ENCODE results near the gene LHX6. TPM values are rescaled to one million over a fixed set of nuclear protein-coding genes. Genes with fewer than 3 reads are reported as not detected.

Gene LHX6
- total RNA-seq, 1 experiment from 2014 or later: 4.1 TPM

DNA sequence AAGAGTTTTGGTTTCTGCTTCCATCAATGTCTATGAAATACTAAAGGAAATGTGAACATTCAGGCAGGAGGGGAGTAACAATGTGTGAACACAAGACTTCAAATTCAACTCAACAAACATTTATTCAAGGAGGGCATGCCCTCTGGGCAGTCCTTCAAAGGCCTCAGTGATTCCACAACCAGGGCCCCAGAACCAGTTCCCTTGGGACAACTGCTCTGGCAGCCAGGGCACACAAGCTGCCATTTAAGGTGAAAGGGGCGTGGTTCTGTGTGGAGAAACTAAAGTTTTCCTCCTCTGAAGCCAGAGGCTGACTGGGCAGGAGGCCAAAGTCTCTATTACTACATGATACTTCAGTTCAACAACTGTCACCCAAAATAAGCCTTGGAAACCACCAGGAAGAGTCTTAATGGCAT is 32.7 kb upstream of the LHX6 start:
- ChIA-PET CTCF (no interaction called here), POLR2A (no interaction called here), RAD21 (ENCODE audit: low non-redundant PET in 1 of 2, low total read pairs in 2 of 2, uncharacterized antibody in 2 of 2, unreplicated experiment in 2 of 2) (no interaction called here)
- Histone ChIP-seq H3K79me2 (ENCODE audit: insufficient read depth, low read length) (peaks cover 82% of the 10 kb centered on the region), H2AFZ (ENCODE audit: low read depth, low read length, poor library complexity, severe bottlenecking) (no peak overlapping the region), H3K9ac (ENCODE audit: low read length) (no peak overlapping the region), H3K27me3 (ENCODE audit: insufficient read depth, low read length) (no peaks in the 10 kb centered on the region), H4K20me1 (ENCODE audit: insufficient read depth) (no peaks in the 10 kb centered on the region), H3K9me2 (ENCODE audit: insufficient read depth) (no peaks in the 10 kb centered on the region), H3K4me1 (ENCODE audit: control insufficient read depth in 1 of 2, insufficient read depth in 2 of 2, low read length in 2 of 2) (peaks cover 6 to 20% of the 10 kb centered on the region in 2 experiments), H3K27ac (ENCODE audit: low read depth, low read length) (no peak overlapping the region), H3K4me3 (replicated peaks in 1 of 2; ENCODE audit: low read depth in 1 of 2, low read length in 2 of 2) (no peak overlapping the region), H3K4me2 (ENCODE audit: low read length) (no peak overlapping the region), H3K9me3 (ENCODE audit: control insufficient read depth in 1 of 2, insufficient read depth in 1 of 2, low read depth in 1 of 2, low read length in 2 of 2) (no peaks in the 10 kb centered on the region), H3K36me3 (ENCODE audit: control insufficient read depth in 1 of 2, insufficient read depth in 2 of 2, low read length in 2 of 2) (peaks cover 12 to 24% of the 10 kb centered on the region in 2 experiments; a peak in 3 of 4 replicates)
- DNase-seq (ENCODE audit: low read depth, low spot score) (no peak), ATAC-seq (no peak)
- BruUV-seq (replicated peaks): no TSS peak
- intact Hi-C loops (cut with micrococcal nuclease): no loop called here
- TF ChIP-seq CEBPB (IDR thresholded peaks at IDR 0.05; ENCODE audit: low read depth): no peak
- no peak for TF ChIP-seq YY1 (IDR thresholded peaks at IDR 0.05; ENCODE audit: extremely low read depth, insufficient replicate concordance, low read depth, low read length)
- TF ChIP-seq EGR1 (IDR thresholded peaks at IDR 0.05; ENCODE audit: low read depth): no peak
- TF ChIP-seq SRF (IDR thresholded peaks at IDR 0.05; ENCODE audit: low read depth): peak; percentile 34; the same call in 1 of the 2 replicates
- TF ChIP-seq RAD21 (IDR thresholded peaks at IDR 0.05; ENCODE audit: low read depth): no peak
- TF ChIP-seq EZH2 (IDR thresholded peaks at IDR 0.05): no peak
- TF ChIP-seq SIN3A (IDR thresholded peaks at IDR 0.05; ENCODE audit: low read depth): no peak
- TF ChIP-seq TCF7L2 (IDR thresholded peaks at IDR 0.05; ENCODE audit: borderline replicate concordance, extremely low read depth, insufficient read depth, insufficient read length): no peak

DNA sequence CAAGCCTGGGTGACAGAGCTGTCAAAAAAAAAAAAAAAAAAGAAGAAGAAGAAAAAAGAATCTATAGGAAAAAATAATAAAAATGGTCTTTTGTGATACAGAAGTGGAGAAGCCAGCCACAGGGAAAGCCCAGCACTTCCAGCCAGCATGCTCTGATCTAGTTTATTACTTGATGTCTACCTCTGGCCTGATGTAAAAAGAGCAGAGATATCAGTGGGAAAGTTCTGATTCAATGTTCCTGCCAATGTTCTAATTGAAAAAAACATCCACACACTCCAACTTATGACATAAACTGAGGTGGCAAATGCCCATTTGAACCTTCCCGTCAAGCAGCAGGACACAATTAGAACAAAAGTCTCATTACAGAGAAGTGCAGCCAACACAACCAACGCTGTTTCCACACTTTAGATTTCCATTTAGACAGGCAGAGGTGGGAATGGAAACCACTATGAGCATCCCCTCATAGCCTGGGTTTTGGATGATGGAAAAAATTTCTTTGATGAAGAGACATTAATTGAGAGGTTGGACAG is 30.2 kb upstream of the LHX6 start:
- H4K20me1 ChIP-seq (ENCODE audit: insufficient read depth): no peaks in the 10 kb centered on the region
- TF ChIP-seq ELF1 (IDR thresholded peaks at IDR 0.05; ENCODE audit: borderline replicate concordance, low read depth) (no peak), POLR2A (IDR thresholded peaks at IDR 0.05; ENCODE audit: borderline replicate concordance, extremely low read depth, insufficient read depth, insufficient read length) (no peak), ZNF274 (IDR thresholded peaks at IDR 0.05; ENCODE audit: low read depth, low read length) (no peak), YY1 (IDR thresholded peaks at IDR 0.05; ENCODE audit: extremely low read depth, insufficient replicate concordance, low read depth, low read length) (no peak), SIN3A (IDR thresholded peaks at IDR 0.05; ENCODE audit: low read depth) (no peak), TCF7L2 (IDR thresholded peaks at IDR 0.05; ENCODE audit: borderline replicate concordance, extremely low read depth, insufficient read depth, insufficient read length) (no peak), ZFX (IDR thresholded peaks at IDR 0.05) (no peak), CEBPB (IDR thresholded peaks at IDR 0.05; ENCODE audit: low read depth) (no peak), RAD21 (IDR thresholded peaks at IDR 0.05; ENCODE audit: low read depth) (no peak), SRF (IDR thresholded peaks at IDR 0.05; ENCODE audit: low read depth) (no peak), EZH2phosphoT487 (IDR thresholded peaks at IDR 0.05; ENCODE audit: borderline replicate concordance) (no peak)
- TF ChIP-seq, protein P1, sequence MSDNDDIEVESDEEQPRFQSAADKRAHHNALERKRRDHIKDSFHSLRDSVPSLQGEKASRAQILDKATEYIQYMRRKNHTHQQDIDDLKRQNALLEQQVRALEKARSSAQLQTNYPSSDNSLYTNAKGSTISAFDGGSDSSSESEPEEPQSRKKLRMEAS (IDR thresholded peaks at IDR 0.05): no peak
- TF ChIP-seq, protein P2, sequence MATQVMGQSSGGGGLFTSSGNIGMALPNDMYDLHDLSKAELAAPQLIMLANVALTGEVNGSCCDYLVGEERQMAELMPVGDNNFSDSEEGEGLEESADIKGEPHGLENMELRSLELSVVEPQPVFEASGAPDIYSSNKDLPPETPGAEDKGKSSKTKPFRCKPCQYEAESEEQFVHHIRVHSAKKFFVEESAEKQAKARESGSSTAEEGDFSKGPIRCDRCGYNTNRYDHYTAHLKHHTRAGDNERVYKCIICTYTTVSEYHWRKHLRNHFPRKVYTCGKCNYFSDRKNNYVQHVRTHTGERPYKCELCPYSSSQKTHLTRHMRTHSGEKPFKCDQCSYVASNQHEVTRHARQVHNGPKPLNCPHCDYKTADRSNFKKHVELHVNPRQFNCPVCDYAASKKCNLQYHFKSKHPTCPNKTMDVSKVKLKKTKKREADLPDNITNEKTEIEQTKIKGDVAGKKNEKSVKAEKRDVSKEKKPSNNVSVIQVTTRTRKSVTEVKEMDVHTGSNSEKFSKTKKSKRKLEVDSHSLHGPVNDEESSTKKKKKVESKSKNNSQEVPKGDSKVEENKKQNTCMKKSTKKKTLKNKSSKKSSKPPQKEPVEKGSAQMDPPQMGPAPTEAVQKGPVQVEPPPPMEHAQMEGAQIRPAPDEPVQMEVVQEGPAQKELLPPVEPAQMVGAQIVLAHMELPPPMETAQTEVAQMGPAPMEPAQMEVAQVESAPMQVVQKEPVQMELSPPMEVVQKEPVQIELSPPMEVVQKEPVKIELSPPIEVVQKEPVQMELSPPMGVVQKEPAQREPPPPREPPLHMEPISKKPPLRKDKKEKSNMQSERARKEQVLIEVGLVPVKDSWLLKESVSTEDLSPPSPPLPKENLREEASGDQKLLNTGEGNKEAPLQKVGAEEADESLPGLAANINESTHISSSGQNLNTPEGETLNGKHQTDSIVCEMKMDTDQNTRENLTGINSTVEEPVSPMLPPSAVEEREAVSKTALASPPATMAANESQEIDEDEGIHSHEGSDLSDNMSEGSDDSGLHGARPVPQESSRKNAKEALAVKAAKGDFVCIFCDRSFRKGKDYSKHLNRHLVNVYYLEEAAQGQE (IDR thresholded peaks at IDR 0.05; ENCODE audit: low read depth): no peak
- TF ChIP-seq, protein P3, sequence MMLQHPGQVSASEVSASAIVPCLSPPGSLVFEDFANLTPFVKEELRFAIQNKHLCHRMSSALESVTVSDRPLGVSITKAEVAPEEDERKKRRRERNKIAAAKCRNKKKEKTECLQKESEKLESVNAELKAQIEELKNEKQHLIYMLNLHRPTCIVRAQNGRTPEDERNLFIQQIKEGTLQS (IDR thresholded peaks at IDR 0.05): no peak

More for the DNA sequence above, 30.2 kb upstream of the LHX6 start:
- no peak overlapping the region for H3K9ac ChIP-seq (ENCODE audit: low read length)
- H3K79me2 ChIP-seq (ENCODE audit: insufficient read depth, low read length): peaks cover 73% of the 10 kb centered on the region
- no peaks in the 10 kb centered on the region for H3K9me3 ChIP-seq (ENCODE audit: control insufficient read depth in 1 of 2, insufficient read depth in 1 of 2, low read depth in 1 of 2, low read length in 2 of 2)
- intact Hi-C loops (cut with micrococcal nuclease): no loop called here
- peaks cover 12 to 26% of the 10 kb centered on the region in 2 experiments; a peak in 3 of 4 replicates for H3K36me3 ChIP-seq (ENCODE audit: control insufficient read depth in 1 of 2, insufficient read depth in 2 of 2, low read length in 2 of 2)
- ATAC-seq (no peak), DNase-seq (ENCODE audit: low read depth, low spot score) (no peak)
- peaks cover 6 to 12% of the 10 kb centered on the region in 2 experiments for H3K4me1 ChIP-seq (ENCODE audit: control insufficient read depth in 1 of 2, insufficient read depth in 2 of 2, low read length in 2 of 2)
- ChIA-PET CTCF (no interaction called here), POLR2A (no interaction called here), RAD21 (ENCODE audit: low non-redundant PET in 1 of 2, low total read pairs in 2 of 2, uncharacterized antibody in 2 of 2, unreplicated experiment in 2 of 2) (no interaction called here)
- no peak overlapping the region for H3K27ac ChIP-seq (ENCODE audit: low read depth, low read length)
- no peaks in the 10 kb centered on the region for H3K27me3 ChIP-seq (ENCODE audit: insufficient read depth, low read length)
- no TSS peak for BruUV-seq (replicated peaks)
- no peak overlapping the region for H2AFZ ChIP-seq (ENCODE audit: low read depth, low read length, poor library complexity, severe bottlenecking)
- no peaks in the 10 kb centered on the region for H3K9me2 ChIP-seq (ENCODE audit: insufficient read depth)
- H3K4me3 ChIP-seq (replicated peaks in 1 of 2; ENCODE audit: low read depth in 1 of 2, low read length in 2 of 2): no peak overlapping the region
- H3K4me2 ChIP-seq (ENCODE audit: low read length): no peak overlapping the region
